GM12892 (cell line): ENCODE data around the gene CDK13. TPM values are rescaled to one million over a fixed set of nuclear protein-coding genes. Genes with fewer than 3 reads are reported as not detected.
"Not testable (repeated sequence)": the region's sequence is repeated elsewhere in the genome, so short reads cannot be mapped to it uniquely, and the experiment has no call there.

ENCODE experiments used
- DNase-seq: peaks from one replicate; pipeline ENCODE4 v3.0.0; 2011; ENCODE audit not compliant: insufficient read length
- FAIRE-seq: peaks from 2 replicates; lab custom pipeline; 2011; peaks lifted over from hg19 to GRCh38; lab: Jason Lieb, UNC
- POLR2A ChIP-seq: IDR thresholded peaks from 2 replicates; pipeline ENCODE4 v1.6.1; 2011; ENCODE audit warnings: low read depth, low read length, control low read depth
- POLR2AphosphoS5 ChIP-seq: IDR thresholded peaks from 2 replicates; pipeline ENCODE4 v1.6.1; 2011; ENCODE audit warnings: low read depth, low read length, control low read depth
- TAF1 ChIP-seq: IDR thresholded peaks from 2 replicates; pipeline ENCODE4 v1.6.1; 2011; ENCODE audit warnings: low read depth, mild to moderate bottlenecking, control low read depth, low read length, borderline replicate concordance
- polyA plus RNA-seq: library from polyadenylated mRNA; unstranded; fragments of >200 nt; gene quantifications from one replicate; pipeline ENCODE4 v1.2.1, GENCODE V29; 2012; ENCODE audit warnings: missing spikeins, inconsistent platforms; ENCODE audit not compliant: missing spikeins

The CDK13 gene
- polyA plus RNA-seq, result 26.2 TPM

- FAIRE-seq (no peak), DNase-seq (peak; percentile 59)
- TF ChIP-seq POLR2AphosphoS5 (peak; percentile 92), TAF1 (peak; percentile 43; the same call in 1 of the 2 replicates), POLR2A (peak; percentile 92)
Measured at GRCh38 chr7:39949971-39950472, at the start of gene CDK13. Gene CDK13 (plus strand): TSS chr7:39950256. CDS start chr7:39950642, 386 bp downstream.

DNA sequence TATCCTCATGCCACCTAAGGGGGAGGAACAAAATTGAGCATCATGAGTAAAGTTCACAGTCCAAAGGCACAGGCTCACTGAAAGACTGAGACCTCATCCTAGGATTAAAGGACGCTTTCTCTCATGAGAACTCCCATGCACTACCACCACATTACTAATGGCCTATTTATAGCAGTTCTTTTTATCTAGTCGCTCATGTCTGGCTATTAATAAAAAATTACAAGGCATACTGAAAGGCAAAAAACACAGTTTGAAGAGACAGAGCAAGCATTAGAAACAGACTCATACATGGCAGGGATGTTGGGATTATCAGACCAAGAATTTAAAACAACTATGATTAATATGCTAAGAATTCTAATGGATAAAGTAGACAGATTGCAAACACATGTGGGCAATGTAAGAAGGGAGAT, 46.0 kb upstream of the CDK13 start:
- FAIRE-seq, result no peak
- no peak for DNase-seq
- TF ChIP-seq TAF1 (no peak), POLR2A (no peak), POLR2AphosphoS5 (no peak)

DNA sequence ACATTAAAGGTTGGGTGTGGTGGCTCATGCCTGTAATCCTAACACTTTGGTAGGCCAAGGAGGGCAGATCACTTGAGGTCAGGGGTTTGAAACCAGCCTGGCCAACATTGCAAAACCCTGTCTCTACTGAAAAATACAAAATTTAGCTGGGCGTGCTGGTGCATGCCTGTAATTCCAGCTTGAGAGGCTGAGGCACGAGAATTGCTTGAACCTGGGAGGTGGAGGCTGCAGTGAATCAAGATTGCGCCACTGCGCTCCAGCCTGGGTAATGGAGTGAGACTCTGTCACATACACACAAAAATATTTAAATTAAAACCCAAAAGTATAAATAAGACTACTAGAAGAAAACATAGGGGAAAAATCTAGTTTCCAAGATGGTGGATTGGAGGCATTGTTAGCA, 41.9 kb upstream of the CDK13 start:
- no peak for FAIRE-seq

GRCh38 chr7:39908973-39909372, 41.1 kb upstream of the CDK13 start:
- FAIRE-seq (no peak), DNase-seq (no peak)
- TF ChIP-seq TAF1 (no peak), POLR2A (no peak), POLR2AphosphoS5 (no peak)

More for the DNA sequence above, 41.9 kb upstream of the CDK13 start:
- no peak for DNase-seq
- no peak for TF ChIP-seq POLR2A

DNA sequence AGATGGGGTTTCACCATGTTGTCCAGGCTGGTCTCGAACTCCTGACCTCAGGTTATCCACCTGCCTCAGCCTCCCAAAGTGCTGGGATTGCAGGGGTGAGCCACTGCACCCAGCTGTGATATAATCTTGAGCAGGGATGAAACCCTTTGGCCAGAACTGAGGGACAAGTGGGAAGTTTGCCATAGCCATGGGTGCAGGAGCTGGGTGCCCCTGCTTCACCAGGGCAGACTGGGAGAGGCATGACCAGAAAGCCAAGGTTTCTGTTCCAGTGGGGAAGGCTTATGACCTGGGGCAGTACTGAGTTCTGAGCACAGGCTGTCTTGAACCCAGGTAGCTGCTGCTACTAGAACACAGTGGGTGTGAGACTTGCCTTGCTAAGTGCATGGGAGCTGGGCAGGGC, 40.5 kb upstream of the CDK13 start:
- DNase-seq (no peak), FAIRE-seq (no peak)
- TF ChIP-seq POLR2AphosphoS5 (no peak), TAF1 (no peak), POLR2A (no peak)

GRCh38 chr7:39910108-39910869, 39.8 kb upstream of the CDK13 start:
- FAIRE-seq (no peak), DNase-seq (no peak)
- no peak for TF ChIP-seq POLR2A
- TF ChIP-seq TAF1, result no peak
- TF ChIP-seq POLR2AphosphoS5, result no peak

- no peak for TF ChIP-seq TAF1
- TF ChIP-seq POLR2A, result no peak
- no peak for TF ChIP-seq POLR2AphosphoS5
- DNase-seq, result no peak
- no peak for FAIRE-seq
Measured at GRCh38 chr7:39911167-39911566, 38.9 kb upstream of the CDK13 start.

DNA sequence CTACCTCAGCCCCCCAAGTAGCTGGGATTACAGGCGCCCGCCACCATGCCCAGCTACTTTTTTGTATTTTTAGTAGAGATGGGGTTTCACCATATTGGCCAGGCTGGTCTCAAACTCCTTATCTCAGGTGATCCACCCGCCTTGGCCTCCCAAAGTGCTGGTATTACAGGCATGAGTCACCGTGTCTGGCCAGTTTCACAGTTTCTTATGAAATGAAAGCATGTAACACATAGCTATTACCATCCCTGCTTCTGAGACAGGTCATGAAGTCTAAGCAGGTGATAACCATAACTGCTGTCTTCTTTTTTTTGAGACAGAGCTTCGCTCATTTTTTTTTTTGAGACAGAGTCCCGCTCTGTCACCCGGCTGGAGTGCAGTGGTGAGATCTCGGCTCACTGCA, 34.2 kb upstream of the CDK13 start:
- not testable (repeated sequence) for FAIRE-seq

DNA sequence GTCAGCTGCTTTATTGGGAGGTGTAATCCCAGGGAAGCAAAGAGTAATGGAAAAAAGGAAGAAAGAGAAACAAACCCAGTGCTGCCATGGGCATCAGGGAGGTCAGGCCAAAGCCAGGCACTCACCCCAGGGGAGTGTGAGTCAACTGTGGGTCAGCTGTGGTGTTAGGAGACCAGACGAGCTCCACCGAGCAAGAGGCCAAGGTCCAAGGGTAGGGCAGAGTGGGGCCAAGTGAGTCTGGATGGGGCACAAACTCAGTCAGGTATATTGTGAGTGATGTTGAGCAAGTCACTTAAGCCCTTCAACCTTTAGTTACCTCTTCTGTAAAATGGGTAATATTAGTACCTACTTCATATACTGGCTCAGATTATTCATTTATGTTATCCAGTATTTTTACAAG, 30.4 kb upstream of the CDK13 start:
- FAIRE-seq (no peak), DNase-seq (no peak)
- TF ChIP-seq POLR2AphosphoS5 (no peak), POLR2A (no peak), TAF1 (no peak)

More for the DNA sequence above, 34.2 kb upstream of the CDK13 start:
- not testable (repeated sequence) for DNase-seq

DNA sequence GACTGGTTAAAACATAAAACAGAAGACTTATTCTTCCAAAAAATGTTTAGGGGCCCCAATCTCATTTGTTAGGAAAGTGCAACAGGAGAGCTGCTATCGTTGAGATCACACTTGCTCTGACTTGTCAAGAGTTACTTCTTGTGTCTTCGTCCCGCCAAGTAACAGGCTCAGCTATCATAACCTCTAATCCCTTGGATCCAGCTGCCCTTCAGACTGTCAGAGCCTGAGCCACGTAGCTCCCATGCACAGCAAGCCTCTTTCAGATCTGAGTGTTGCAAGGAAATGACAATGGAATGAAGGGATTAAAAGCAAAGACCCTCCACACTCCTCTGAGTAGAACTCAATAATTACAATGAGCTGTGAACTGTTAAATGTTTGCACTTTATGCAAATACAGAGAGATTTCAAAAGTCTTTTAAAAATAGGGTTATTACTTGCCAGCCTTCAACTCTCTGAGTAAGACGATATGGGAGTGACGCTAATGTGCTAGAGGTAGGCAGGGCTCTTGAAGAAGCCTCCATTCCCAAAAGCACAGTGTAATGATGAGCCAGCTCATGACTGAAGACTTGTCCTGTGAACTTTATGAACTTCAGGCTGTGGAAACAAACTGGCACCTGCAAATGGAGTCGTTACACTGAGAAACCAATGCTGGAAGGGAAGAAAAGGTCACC, 28.4 kb upstream of the CDK13 start:
- no peak for FAIRE-seq

GRCh38 chr7:39922580-39922979, 27.5 kb upstream of the CDK13 start:
- DNase-seq (no peak), FAIRE-seq (no peak)
- no peak for TF ChIP-seq POLR2A
- TF ChIP-seq POLR2AphosphoS5, result no peak
- no peak for TF ChIP-seq TAF1

More for the DNA sequence above, 28.4 kb upstream of the CDK13 start:
- TF ChIP-seq POLR2AphosphoS5 (no peak), POLR2A (no peak), TAF1 (no peak)
- DNase-seq, result no peak

DNA sequence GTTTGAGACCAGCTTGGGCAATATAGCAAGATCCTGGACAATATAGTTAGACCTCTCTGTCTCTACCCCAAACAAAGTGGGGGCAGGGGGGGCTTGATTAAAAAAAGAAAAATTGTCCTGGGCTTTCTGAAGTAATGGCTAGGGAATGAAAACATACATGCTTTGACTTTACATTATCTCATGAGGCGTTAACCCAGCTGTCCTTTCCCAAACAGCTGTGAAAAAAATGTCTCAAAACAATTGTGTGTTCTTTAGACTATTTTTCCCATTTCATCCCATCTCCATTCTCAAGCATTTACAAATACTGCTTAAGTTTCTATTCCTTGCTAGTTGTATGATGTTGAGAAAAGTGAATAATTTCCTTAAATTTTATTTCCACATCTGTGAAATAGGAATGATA, 27.0 kb upstream of the CDK13 start:
- TF ChIP-seq POLR2AphosphoS5 (no peak), TAF1 (no peak), POLR2A (no peak)
- DNase-seq (no peak), FAIRE-seq (no peak)
